HG03060 (cell line): Measurements from ENCODE around the gene HAVCR1.
A peak's percentile ranks its signal among the peaks of the same experiment; 100 is the strongest.
"Not testable (repeated sequence)": the region's sequence is repeated elsewhere in the genome, so short reads cannot be mapped to it uniquely, and the experiment has no call there.

Experiments
- ATAC-seq: cut with Tn5 transposase; IDR thresholded peaks from one replicate; pipeline ENCODE4 v1.9.1; 2021; ENCODE audit warnings: low read depth, moderate number of reproducible peaks; ENCODE audit not compliant: unreplicated experiment

Gene HAVCR1

DNA sequence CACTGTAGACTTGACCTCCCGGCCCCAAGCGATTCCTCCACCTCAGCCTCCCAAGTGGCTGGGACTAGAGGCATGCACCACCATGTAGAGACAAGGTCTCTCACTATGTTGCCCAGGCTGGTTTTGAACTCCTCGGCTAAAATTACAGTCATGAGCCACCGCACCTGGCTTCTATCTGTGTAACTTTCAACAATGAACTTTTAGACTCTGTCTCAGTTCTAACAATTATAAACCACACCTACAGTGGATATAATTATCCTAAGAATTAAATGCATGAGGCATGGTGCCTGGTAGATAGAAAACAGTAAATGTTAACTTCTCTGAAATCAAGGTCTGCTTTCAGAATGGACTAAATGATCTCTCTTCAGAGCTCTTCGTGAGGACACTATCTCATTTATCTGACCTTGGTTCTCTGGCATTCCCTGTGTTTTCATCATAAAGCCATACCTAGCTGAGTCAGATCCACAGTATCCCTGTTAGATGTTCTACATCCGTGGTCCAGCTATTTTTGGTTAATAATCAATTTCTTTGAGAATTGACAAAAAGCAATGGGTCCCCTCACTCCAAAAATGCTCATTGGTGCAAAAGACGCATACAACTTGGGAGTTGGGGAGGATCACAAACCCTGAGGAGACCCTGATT is 7.2 kb downstream of the HAVCR1 start:
- ATAC-seq = no peak

- no peak for ATAC-seq
Measured at GRCh38 chr5:157050050-157050449, 8.9 kb downstream of the HAVCR1 start.

DNA sequence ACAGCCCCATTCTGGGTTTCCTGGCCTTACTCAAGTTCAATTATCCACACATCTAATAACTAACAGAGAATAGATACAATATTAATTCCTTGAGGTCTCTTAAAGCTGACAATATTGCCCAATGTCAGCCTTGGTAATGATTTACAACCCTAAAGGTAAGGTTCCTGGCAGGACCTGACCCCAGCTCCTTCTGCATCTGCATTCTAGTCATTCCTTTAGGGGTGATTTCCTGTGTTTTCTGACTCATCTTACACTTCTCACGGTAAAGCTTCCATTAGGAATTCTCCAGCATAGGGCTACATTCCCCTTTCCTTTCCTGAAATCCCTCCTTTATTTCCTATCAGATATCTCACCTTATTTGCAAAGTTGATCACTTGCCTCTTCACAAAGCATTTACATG is 9.3 kb downstream of the HAVCR1 start:
- ATAC-seq = no peak

- ATAC-seq = no peak
Measured at GRCh38 chr5:157047898-157048297, 11.0 kb downstream of the HAVCR1 start.

GRCh38 chr5:157047016-157047415 is 11.9 kb downstream of the HAVCR1 start:
- ATAC-seq = not testable (repeated sequence)

- ATAC-seq = no peak
Measured at GRCh38 chr5:157046041-157046440, 12.9 kb downstream of the HAVCR1 start.

DNA sequence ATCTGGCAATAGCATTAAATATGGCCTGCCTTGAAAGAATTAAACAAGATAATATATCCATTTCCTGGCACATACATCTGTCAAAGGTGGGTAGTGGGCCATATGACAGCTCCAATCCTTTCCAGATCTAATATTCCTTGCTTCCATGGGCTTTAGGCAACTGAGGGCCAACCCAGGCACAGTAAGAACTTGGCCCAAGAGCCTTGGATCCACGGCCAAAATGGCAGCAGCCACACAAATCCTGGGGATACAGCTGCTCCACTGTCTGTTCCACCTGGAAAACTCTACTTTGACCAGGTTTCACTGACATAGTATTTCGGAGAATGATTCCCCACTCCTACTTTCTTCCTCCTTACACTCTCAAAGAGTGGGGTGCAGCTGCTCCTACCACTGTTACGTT is 13.3 kb downstream of the HAVCR1 start:
- no peak for ATAC-seq

DNA sequence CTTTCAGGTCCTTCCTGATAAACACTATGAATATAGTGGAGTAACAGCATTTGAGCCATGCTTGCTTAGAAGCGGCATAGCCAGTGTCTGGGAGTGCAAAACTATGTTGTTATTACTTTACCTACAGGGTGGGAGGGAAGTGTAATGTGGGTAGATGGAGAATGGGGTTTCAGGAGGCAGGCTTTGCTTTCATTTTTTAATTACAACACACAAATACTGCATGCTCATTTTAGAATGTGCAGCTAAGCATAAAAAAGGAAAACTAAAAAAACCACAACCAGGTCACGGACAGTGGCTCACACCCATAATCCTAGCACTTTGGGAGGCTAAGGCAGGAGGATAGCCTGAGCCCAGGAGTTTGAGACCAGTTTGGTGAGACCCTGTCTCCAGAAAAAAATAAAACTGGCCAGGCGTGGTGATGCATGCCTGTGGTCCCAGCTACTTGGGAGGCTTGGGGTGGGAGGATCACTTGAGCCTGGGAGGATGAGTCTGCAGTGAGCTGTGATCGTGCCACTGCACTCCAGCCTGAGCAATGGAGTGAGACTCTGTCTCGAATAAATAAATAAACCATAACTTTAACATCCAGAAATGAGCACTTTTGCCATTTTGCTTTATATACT is 20.2 kb downstream of the HAVCR1 start:
- ATAC-seq = no peak

GRCh38 chr5:157034106-157035072 is 24.5 kb downstream of the HAVCR1 start:
- ATAC-seq = not testable (repeated sequence)

DNA sequence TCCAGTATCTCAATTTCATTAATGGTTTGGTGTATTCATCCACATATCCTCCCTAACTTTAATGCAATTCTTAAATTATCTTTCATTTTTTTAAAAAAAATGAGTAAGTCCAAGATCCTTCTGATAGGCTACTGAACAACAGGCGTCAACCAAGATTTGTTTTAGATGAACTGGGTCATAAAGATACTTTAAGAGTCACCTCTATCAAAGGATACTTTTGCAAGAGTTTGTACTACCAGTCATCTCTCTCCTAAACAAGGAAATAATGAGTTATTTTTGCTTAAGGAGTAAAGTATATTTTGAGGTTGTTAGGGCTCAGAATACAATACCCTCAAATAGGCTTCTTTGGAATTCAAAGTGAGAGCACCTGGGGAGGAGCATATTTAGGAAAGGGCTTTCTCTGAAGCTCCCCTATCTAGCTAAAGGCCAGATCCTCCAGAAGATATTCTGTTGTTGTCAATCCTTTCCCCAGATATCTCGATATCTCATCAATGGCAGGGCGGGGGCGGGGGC is 25.8 kb downstream of the HAVCR1 start:
- no peak for ATAC-seq

- ATAC-seq = no peak
Measured at GRCh38 chr5:157030692-157031091, 28.2 kb downstream of the HAVCR1 start.

DNA sequence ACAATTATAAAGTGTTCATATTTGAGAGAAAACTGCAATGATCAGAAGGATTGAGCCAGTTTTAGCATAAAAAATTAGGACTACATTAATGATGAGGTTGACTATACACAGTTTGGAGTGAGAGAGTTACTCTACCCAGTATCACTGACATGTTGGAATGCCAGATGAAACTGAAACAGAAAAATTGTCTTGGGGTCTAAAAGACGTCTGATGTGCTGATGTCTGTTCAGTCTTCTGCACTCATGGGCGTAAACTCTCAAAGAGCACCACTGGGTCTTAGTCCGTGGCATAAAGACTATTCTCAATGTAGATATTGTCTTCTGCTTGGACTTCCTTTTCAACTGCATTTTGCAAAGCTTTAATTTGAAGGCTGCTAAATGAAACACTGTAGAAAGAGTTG is 29.5 kb downstream of the HAVCR1 start:
- no peak for ATAC-seq

- peak; percentile 92 for ATAC-seq
Measured at GRCh38 chr5:157027663-157028062, 31.3 kb downstream of the HAVCR1 start.

DNA sequence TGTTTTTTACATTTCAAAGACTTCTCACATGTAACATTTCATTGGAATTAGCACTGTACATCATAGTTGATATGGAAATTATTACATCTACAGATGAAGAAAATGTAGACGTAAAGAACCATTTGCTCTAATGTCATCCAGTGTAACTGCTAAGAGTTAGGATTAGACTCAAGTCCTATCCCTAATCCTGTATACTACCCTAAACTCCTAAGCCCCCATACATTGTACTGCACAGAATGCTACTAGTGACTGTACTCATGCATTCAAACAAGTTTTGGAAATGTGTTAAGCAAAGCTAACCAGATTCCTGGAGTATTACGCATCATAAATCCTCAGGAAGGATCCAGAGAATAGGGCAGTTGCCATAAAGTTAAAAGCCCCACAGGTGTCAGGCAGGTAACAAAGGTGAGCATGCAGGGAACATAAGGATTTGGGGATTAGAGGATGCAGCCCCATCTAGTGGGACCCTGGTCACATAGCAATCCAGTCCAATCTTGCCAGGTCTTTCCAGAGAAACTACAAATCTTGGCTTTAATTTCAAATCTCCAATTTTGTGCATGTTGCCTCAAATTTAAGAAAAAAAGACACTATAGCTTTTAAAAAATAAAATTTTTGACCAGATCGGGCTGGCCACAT is 32.0 kb downstream of the HAVCR1 start:
- ATAC-seq = no peak

DNA sequence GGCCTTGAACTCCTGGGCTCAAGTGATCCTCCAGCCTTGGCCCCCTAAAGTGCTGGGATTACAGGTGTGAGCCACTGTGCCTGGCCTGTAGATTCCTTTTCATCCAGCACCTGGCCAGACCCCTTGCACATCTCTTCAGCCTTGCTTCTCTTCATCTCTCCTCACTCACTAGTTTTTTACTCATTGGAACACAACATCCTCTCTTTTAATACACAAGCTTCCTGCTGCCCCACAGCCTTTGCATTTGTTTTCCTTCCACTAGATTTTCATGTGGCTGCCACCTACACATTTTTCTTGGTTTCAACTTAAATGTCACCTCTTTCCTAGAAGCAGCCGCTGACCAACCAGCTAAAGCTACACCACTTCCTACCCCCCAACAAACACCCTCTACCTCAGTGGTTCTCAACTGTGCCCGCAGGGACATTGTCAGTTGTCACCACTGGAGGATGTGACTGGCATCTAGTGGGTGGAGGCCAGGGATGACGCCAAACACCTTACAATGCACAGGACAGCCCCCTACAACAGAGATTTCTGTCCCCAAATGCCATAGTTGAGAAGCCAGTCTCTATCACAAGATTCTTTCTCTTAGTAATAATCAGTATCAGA is 33.7 kb downstream of the HAVCR1 start:
- no peak for ATAC-seq

DNA sequence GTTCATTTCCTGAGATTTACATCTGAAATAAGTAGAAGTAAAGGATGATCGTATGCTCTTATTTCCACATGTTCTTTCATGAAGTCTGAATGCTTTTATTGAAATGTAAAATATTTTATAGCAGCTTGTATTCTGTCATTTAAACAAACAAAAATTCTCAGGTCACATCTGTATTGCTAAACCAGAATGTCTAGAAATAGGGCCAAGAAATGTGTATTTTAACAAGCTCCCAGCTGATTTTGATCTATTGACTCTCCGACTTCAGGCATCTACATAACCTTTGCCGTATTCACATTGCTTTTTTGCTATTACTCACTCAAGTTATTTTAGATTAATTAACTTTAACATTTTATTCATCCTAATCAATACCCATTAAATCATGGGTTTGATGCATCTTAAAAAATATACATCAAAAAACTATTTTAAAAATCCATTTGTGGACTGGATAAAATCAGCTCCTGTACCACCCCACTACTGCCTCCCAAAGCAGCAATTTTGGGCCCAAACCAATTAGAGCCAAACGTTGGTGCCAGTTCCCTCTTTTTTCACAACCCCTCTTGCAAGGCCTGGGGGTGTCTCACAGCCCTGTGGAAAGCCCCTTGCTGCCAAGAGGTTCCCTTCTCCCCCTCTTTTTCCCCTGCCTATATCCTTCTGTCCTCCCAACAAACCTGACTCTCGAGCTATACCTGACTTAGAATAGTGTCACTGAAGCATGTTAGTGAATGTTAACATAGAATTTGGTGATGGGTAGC is 34.5 kb downstream of the HAVCR1 start:
- no peak for ATAC-seq

DNA sequence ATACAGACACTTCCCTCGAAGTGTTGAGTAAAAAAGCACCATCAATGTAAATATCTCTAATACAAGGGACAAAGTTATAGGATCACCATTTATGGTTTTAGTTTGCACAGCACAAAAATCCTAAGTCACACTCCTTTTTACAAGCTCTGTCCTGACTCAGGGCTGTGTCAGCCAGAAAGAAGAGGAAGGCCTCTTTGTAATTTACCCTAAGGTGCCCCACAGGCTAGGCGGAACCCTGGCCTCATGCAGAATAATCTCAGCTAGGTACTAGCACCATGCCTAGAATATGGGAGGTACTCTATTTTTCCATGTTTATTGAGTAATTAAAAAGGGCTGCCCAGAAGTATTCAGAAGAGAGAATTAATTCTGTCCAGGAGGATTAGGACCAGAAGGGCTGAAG is 36.9 kb downstream of the HAVCR1 start:
- ATAC-seq = no peak

GRCh38 chr5:157020511-157021222 is 38.2 kb downstream of the HAVCR1 start:
- ATAC-seq = no peak

DNA sequence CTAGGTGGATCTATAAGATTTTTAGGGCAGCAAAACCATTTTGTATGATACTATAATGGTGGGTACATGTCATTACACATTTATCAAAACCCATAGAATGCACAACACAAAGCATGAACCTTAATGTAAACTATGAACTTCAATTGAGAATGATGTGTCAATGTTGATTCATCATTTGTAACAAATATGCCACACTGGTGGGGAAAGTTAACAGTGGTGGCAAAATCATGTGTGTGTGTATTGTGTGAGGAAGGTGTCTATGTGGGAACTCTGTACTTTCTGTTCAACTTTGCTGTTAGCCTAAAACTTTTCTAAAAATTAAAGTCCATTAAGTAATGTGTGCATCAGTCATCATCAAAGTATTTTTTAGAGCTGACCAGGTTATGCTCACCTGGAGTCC is 38.9 kb downstream of the HAVCR1 start:
- ATAC-seq = no peak
